HepG2 (cell line): ENCODE data around the gene GCM1. TPM values are rescaled to one million over a fixed set of nuclear protein-coding genes. Genes with fewer than 3 reads are reported as not detected.

Experiments
- ATAC-seq: fragments of 200-7000 bp; cut with Tn5 transposase; 3 replicates; pipeline ENCODE4 v1.9.1; 2020; ENCODE audit warnings: mild to moderate bottlenecking, moderate library complexity
- BruUV-seq: library from RNA; stranded (reverse); fragments of 400-500 nt; replicated peaks from 2 replicates; lab custom pipeline; 2021; lab: Mats Ljungman, UMichigan
- CTCF ChIA-PET: fragments of 300-600 bp; formaldehyde crosslinking; extraction: SDS; loops from one replicate; lab custom pipeline; 2021; ENCODE audit warnings: low total read pairs, inconsistent platforms, low intra/inter-chr PET ratio; lab: Yijun Ruan, JAX
- POLR2A ChIA-PET: fragments of 350-600 bp; sonication (Branson Sonifier 250); formaldehyde crosslinking; loops from one replicate; lab custom pipeline; 2020; ENCODE audit warnings: antibody characterized with exemption, inconsistent platforms; lab: Yijun Ruan, JAX
- DNase-seq: peaks from one replicate; pipeline ENCODE4 v3.0.0-alpha.2; 2015; ENCODE audit warnings: low spot score
- FAIRE-seq: peaks from 3 replicates; lab custom pipeline; 2011; peaks lifted over from hg19 to GRCh38; lab: Jason Lieb, UNC
- H2AFZ ChIP-seq: one replicate; pipeline ENCODE4 v1.6.1; 2011; ENCODE audit warnings: low read length, inconsistent platforms
- H3K27ac ChIP-seq: fragments of 300-600 bp; 3 replicates; pipeline ENCODE4 v1.8.0; 2011; ENCODE audit warnings: mixed run types, mild to moderate bottlenecking, mixed read lengths, low read length, inconsistent platforms; ENCODE audit not compliant: insufficient read depth; ENCODE audit errors: extremely low read length
- H3K27me3 ChIP-seq, 2 experiments: fragments of 200-600 bp in 1 of 2; 2 replicates in 1 of 2; 3 replicates in 1 of 2; pipeline versions ENCODE4 v1.6.0 to v1.8.0; 2011; ENCODE audit warnings: low read length in 2 of 2, mild to moderate bottlenecking in 2 of 2, moderate library complexity in 2 of 2, inconsistent platforms in 1 of 2; ENCODE audit not compliant: insufficient read depth in 2 of 2, control insufficient read depth in 1 of 2
- H3K36me3 ChIP-seq, 2 experiments: fragments of 200-600 bp in 1 of 2; replicated peaks in 1 of 2; 2 replicates in 1 of 2; 3 replicates in 1 of 2; pipeline versions ENCODE4 v1.5.1 to v1.8.0; 2011; ENCODE audit warnings: low read length in 2 of 2, inconsistent platforms in 1 of 2; ENCODE audit not compliant: insufficient read depth in 2 of 2, control insufficient read depth in 1 of 2
- H3K4me1 ChIP-seq: 2 replicates; pipeline ENCODE4 v1.5.1; 2012; ENCODE audit warnings: low read length, inconsistent platforms; ENCODE audit not compliant: insufficient read depth
- H3K4me2 ChIP-seq: 2 replicates; pipeline ENCODE4 v1.6.0; 2011; ENCODE audit warnings: low read depth, low read length, inconsistent platforms
- H3K4me3 ChIP-seq, 3 experiments: fragments of 200-600 bp in 1 of 3; sonication (generic), shearing (Covaris generic) in 1 of 3; replicated peaks in 1 of 3; 2 replicates each; pipeline ENCODE4 v1.5.1; 2011 to 2016; ENCODE audit warnings: low read length in 3 of 3, inconsistent platforms in 2 of 3, low read depth in 2 of 3, mild to moderate bottlenecking in 2 of 3, control low read depth in 1 of 3, mixed read lengths in 1 of 3; ENCODE audit not compliant: insufficient read depth in 1 of 3
- H3K79me2 ChIP-seq: one replicate; pipeline ENCODE4 v1.6.1; 2011; ENCODE audit warnings: low read length, inconsistent platforms; ENCODE audit not compliant: insufficient read depth
- H3K9ac ChIP-seq: 2 replicates; pipeline ENCODE4 v1.6.0; 2011; ENCODE audit warnings: mild to moderate bottlenecking, low read depth, low read length, inconsistent platforms; ENCODE audit not compliant: insufficient read depth
- H3K9me3 ChIP-seq: 2 replicates; pipeline ENCODE4 v1.5.1; 2012; ENCODE audit warnings: mild to moderate bottlenecking, low read length
- H4K20me1 ChIP-seq: 2 replicates; pipeline ENCODE4 v1.6.0; 2011; ENCODE audit warnings: inconsistent platforms, mild to moderate bottlenecking, low read length, moderate library complexity; ENCODE audit not compliant: insufficient read depth
- ELF4 ChIP-seq: sonication (generic); formaldehyde crosslinking; IDR thresholded peaks from 2 replicates; pipeline ENCODE4 v1.5.0; 2020; ENCODE audit warnings: missing genetic modification reagents, mild to moderate bottlenecking, moderate library complexity, borderline replicate concordance
- HNF4G ChIP-seq, 2 experiments: sonication (generic) in 1 of 2; formaldehyde crosslinking in 1 of 2; IDR thresholded peaks; 2 replicates each; pipeline versions ENCODE4 v1.4.0 to v1.6.1; 2011 to 2020; ENCODE audit warnings: borderline replicate concordance in 2 of 2, low read depth in 2 of 2, mild to moderate bottlenecking in 2 of 2, low read length in 1 of 2, missing genetic modification reagents in 1 of 2, moderate library complexity in 1 of 2
- NFYB ChIP-seq: sonication (generic); formaldehyde crosslinking; IDR thresholded peaks from 2 replicates; pipeline ENCODE4 v1.4.0; 2020; ENCODE audit warnings: missing genetic modification reagents
- ONECUT2 ChIP-seq: sonication (generic); formaldehyde crosslinking; IDR thresholded peaks from 2 replicates; pipeline ENCODE4 v1.4.0; 2020; ENCODE audit warnings: missing genetic modification reagents
- ZNF33A ChIP-seq: sonication (generic); formaldehyde crosslinking; IDR thresholded peaks from 2 replicates; pipeline ENCODE4 v1.5.1; 2020; ENCODE audit warnings: missing genetic modification reagents, mild to moderate bottlenecking, moderate library complexity, borderline replicate concordance
- ZNF562 ChIP-seq: sonication (generic); formaldehyde crosslinking; IDR thresholded peaks from 2 replicates; pipeline ENCODE4 v1.8.0; 2022; ENCODE audit warnings: missing genetic modification reagents, borderline replicate concordance
- WGBS: methylation state at CpG from one replicate; pipeline ENCODE4 v1.1.6; 2017; ENCODE audit warnings: low lambda C conversion rate; 5-methylcytosine and 5-hydroxymethylcytosine counted together
- in situ Hi-C: cut with HindIII; loops from 2 replicates; pipeline ENCODE4 v1.10.0; 2017; ENCODE audit warnings: low pct_unique_long_range_greater_than_20kb; ENCODE audit not compliant: extremely low pct_ligation_motif_present
- intact Hi-C: fragments of 100-400 bp; cut with micrococcal nuclease; formaldehyde crosslinking; loops from one replicate; pipeline ENCODE4 v1.10.0; 2022; ENCODE audit not compliant: unreplicated experiment
- polyA plus RNA-seq, 8 experiments: library from polyadenylated mRNA; depleted of rRNA in 3 of 8; stranded (reverse) in 7 of 8; unstranded in 1 of 8; fragments of >200 nt; fragmentation: Illumina TruSeq in 4 of 8; extraction: Trizol in 4 of 8; gene quantifications; 2 replicates each; pipeline versions ENCODE4 v1.2.1 to v1.2.3, GENCODE V29; 2011 to 2016; ENCODE audit warnings: low read depth in 4 of 8, missing spikeins in 1 of 8, mixed read lengths in 1 of 8; ENCODE audit not compliant: insufficient read depth in 1 of 8
- total RNA-seq, 5 experiments: library from RNA; depleted of rRNA; stranded (reverse); fragments of >200 nt; fragmentation: Illumina TruSeq; extraction: Trizol; gene quantifications; 2 replicates each; pipeline ENCODE4 v1.2.3, GENCODE V29; 2016; ENCODE audit warnings: low read depth in 1 of 5
- TF ChIP-seq, protein P1 (sequence below): sonication (generic); formaldehyde crosslinking; IDR thresholded peaks from 2 replicates; pipeline ENCODE4 v1.8.1; 2022; ENCODE audit warnings: low read depth, mild to moderate bottlenecking, missing genetic modification reagents
- TF ChIP-seq, protein P2 (sequence below): IDR thresholded peaks from 2 replicates; pipeline ENCODE4 v1.6.1; 2016; ENCODE audit warnings: missing compliant biosample characterization, missing genetic modification reagents, borderline replicate concordance
- TF ChIP-seq, protein P3 (sequence below): sonication (generic); formaldehyde crosslinking; IDR thresholded peaks from 2 replicates; pipeline ENCODE4 v1.4.0; 2020; ENCODE audit warnings: missing genetic modification reagents; ENCODE audit errors: not compliant biosample characterization
- TF ChIP-seq, protein P4 (sequence below): sonication (generic); formaldehyde crosslinking; conservative IDR thresholded peaks from 2 replicates; pipeline ENCODE4 v1.8.0; 2022; ENCODE audit warnings: low read depth, missing genetic modification reagents
- TF ChIP-seq, protein P5 (sequence below): sonication (generic); formaldehyde crosslinking; IDR thresholded peaks from 2 replicates; pipeline ENCODE4 v1.5.0; 2020; ENCODE audit warnings: mild to moderate bottlenecking, missing genetic modification reagents
- TF ChIP-seq, protein P6 (sequence below): sonication (generic); formaldehyde crosslinking; IDR thresholded peaks from 2 replicates; pipeline ENCODE4 v1.5.0; 2020; ENCODE audit warnings: mild to moderate bottlenecking, missing genetic modification reagents

GCM1 gene
- total and polyA plus RNA-seq, 2 of the 13 experiments (the other 11 are each of a cell fraction or from before 2014, with no cell fraction given): 0.04 to 0.13 TPM

DNA sequence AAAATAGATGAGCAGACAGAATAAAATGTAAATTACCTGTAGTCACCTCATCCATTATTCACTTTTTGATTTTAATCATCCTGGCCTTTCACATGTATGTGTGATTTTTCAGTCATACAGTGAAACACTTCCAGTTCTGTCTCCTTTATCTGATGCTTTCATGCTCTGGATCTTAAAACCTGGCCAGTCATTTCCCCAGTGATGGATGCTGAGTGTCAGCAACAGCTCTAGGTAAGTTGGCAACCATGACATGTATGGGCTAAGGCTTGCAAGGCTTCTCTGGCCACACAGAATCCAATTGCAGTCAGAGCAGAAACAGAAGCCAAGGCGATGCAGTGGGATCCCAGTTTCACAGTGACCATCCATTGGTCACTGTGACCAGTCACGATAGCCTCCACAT lies 47.6 kb downstream of the GCM1 start:
- intact Hi-C loops: no loop called here
- Histone ChIP-seq H3K9me3 (no peaks in the 10 kb centered on the region), H3K79me2 (no peaks in the 10 kb centered on the region), H3K4me3 (no peak overlapping the region), H3K4me1 (peaks cover 4% of the 10 kb centered on the region; the same call in 1 of the 2 replicates), H3K36me3 (peaks cover 12 to 39% of the 10 kb centered on the region in 2 experiments; a peak in 4 of 5 replicates), H3K9ac (no peak overlapping the region), H3K4me2 (no peak overlapping the region), H4K20me1 (no peaks in the 10 kb centered on the region), H3K27ac (no peak overlapping the region), H3K27me3 (no peaks in the 10 kb centered on the region), H2AFZ (no peak overlapping the region)
- ChIA-PET CTCF (no interaction called here), POLR2A (no interaction called here)
- no TSS peak for BruUV-seq
- TF ChIP-seq ZNF33A (CRISPR knock-in tag) (no peak), HNF4G (IDR thresholded peaks at IDR 0.05; ENCODE audit: borderline replicate concordance, low read depth, low read length) (no peak), HNF4G (CRISPR knock-in tag; IDR thresholded peaks at IDR 0.05; ENCODE audit: borderline replicate concordance, low read depth) (no peak), ELF4 (CRISPR knock-in tag) (no peak), NFYB (CRISPR knock-in tag) (no peak), ZNF562 (CRISPR knock-in tag) (no peak), ONECUT2 (CRISPR knock-in tag) (no peak)
- TF ChIP-seq, protein P1, sequence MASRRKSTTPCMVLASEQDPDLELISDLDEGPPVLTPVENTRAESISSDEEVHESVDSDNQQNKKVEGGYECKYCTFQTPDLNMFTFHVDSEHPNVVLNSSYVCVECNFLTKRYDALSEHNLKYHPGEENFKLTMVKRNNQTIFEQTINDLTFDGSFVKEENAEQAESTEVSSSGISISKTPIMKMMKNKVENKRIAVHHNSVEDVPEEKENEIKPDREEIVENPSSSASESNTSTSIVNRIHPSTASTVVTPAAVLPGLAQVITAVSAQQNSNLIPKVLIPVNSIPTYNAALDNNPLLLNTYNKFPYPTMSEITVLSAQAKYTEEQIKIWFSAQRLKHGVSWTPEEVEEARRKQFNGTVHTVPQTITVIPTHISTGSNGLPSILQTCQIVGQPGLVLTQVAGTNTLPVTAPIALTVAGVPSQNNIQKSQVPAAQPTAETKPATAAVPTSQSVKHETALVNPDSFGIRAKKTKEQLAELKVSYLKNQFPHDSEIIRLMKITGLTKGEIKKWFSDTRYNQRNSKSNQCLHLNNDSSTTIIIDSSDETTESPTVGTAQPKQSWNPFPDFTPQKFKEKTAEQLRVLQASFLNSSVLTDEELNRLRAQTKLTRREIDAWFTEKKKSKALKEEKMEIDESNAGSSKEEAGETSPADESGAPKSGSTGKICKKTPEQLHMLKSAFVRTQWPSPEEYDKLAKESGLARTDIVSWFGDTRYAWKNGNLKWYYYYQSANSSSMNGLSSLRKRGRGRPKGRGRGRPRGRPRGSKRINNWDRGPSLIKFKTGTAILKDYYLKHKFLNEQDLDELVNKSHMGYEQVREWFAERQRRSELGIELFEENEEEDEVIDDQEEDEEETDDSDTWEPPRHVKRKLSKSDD (CRISPR knock-in tag): no peak
- TF ChIP-seq, protein P2, sequence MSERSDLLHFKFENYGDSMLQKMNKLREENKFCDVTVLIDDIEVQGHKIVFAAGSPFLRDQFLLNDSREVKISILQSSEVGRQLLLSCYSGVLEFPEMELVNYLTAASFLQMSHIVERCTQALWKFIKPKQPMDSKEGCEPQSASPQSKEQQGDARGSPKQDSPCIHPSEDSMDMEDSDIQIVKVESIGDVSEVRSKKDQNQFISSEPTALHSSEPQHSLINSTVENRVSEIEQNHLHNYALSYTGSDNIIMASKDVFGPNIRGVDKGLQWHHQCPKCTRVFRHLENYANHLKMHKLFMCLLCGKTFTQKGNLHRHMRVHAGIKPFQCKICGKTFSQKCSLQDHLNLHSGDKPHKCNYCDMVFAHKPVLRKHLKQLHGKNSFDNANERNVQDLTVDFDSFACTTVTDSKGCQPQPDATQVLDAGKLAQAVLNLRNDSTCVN (CRISPR knock-in tag): no peak
- TF ChIP-seq, protein P3, sequence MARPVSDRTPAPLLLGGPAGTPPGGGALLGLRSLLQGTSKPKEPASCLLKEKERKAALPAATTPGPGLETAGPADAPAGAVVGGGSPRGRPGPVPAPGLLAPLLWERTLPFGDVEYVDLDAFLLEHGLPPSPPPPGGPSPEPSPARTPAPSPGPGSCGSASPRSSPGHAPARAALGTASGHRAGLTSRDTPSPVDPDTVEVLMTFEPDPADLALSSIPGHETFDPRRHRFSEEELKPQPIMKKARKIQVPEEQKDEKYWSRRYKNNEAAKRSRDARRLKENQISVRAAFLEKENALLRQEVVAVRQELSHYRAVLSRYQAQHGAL (CRISPR knock-in tag): no peak
- TF ChIP-seq, protein P4, sequence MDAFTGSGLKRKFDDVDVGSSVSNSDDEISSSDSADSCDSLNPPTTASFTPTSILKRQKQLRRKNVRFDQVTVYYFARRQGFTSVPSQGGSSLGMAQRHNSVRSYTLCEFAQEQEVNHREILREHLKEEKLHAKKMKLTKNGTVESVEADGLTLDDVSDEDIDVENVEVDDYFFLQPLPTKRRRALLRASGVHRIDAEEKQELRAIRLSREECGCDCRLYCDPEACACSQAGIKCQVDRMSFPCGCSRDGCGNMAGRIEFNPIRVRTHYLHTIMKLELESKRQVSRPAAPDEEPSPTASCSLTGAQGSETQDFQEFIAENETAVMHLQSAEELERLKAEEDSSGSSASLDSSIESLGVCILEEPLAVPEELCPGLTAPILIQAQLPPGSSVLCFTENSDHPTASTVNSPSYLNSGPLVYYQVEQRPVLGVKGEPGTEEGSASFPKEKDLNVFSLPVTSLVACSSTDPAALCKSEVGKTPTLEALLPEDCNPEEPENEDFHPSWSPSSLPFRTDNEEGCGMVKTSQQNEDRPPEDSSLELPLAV: no peak
- TF ChIP-seq, protein P5, sequence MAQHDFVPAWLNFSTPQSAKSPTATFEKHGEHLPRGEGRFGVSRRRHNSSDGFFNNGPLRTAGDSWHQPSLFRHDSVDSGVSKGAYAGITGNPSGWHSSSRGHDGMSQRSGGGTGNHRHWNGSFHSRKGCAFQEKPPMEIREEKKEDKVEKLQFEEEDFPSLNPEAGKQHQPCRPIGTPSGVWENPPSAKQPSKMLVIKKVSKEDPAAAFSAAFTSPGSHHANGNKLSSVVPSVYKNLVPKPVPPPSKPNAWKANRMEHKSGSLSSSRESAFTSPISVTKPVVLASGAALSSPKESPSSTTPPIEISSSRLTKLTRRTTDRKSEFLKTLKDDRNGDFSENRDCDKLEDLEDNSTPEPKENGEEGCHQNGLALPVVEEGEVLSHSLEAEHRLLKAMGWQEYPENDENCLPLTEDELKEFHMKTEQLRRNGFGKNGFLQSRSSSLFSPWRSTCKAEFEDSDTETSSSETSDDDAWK (CRISPR knock-in tag): no peak
- TF ChIP-seq, protein P6, sequence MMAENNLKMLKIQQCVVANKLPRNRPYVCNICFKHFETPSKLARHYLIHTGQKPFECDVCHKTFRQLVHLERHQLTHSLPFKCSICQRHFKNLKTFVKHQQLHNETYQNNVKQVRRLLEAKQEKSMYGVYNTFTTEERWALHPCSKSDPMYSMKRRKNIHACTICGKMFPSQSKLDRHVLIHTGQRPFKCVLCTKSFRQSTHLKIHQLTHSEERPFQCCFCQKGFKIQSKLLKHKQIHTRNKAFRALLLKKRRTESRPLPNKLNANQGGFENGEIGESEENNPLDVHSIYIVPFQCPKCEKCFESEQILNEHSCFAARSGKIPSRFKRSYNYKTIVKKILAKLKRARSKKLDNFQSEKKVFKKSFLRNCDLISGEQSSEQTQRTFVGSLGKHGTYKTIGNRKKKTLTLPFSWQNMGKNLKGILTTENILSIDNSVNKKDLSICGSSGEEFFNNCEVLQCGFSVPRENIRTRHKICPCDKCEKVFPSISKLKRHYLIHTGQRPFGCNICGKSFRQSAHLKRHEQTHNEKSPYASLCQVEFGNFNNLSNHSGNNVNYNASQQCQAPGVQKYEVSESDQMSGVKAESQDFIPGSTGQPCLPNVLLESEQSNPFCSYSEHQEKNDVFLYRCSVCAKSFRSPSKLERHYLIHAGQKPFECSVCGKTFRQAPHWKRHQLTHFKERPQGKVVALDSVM (CRISPR knock-in tag): no peak
- no peak for ATAC-seq
- in situ Hi-C loops: loop anchor here (5.0 kb wide), 3 partner anchors 66 to 381 kb away; no protein-coding TSS in a partner anchor
- no peak for DNase-seq
- no peak for FAIRE-seq
- WGBS: 100% methylated on average over 2 of the region's 2 CpGs
